Ascending aorta (tissue), 2 donors: ENCODE data around the gene ADIG. TPM values are rescaled to one million over a fixed set of nuclear protein-coding genes. Genes with fewer than 3 reads are reported as not detected.

ENCODE experiments used
- DNase-seq, 2 donors: peaks; one replicate each; pipeline ENCODE4 v3.0.0-alpha.2; 2019; ENCODE audit warnings: low spot score in 2 of 2
- H3K27ac ChIP-seq, 2 donors: fragments of 200-600 bp; sonication (generic); one replicate each; pipeline ENCODE4 v1.5.1; 2016 to 2017; ENCODE audit warnings: mild to moderate bottlenecking in 1 of 2
- H3K27me3 ChIP-seq: fragments of 200-600 bp; sonication (generic); one replicate; pipeline ENCODE4 v1.5.1; 2017
- H3K36me3 ChIP-seq, 2 donors: fragments of 200-600 bp; sonication (generic); one replicate each; pipeline ENCODE4 v1.5.1; 2016
- H3K4me1 ChIP-seq, 2 donors: fragments of 200-600 bp; sonication (generic); one replicate each; pipeline ENCODE4 v1.5.1; 2016 to 2017; ENCODE audit warnings: mild to moderate bottlenecking in 1 of 2
- H3K4me3 ChIP-seq, 2 donors: fragments of 200-600 bp; sonication (generic); one replicate each; pipeline ENCODE4 v1.5.1; 2016 to 2017; ENCODE audit warnings: mild to moderate bottlenecking in 1 of 2
- H3K9me3 ChIP-seq, 2 donors: fragments of 200-600 bp; sonication (generic); one replicate each; pipeline ENCODE4 v1.5.1; 2016
- CTCF ChIP-seq, 3 experiments: fragments of 200-600 bp in 2 of 3; fragments of 450-650 bp in 1 of 3; sonication (generic) in 2 of 3; IDR thresholded peaks; one replicate each; pipeline ENCODE4 v1.5.1; 2016 to 2019; ENCODE audit warnings: antibody characterized with exemption in 3 of 3, mild to moderate bottlenecking in 1 of 3, moderate library complexity in 1 of 3
- intact Hi-C: fragments of 100-400 bp; cut with DNase I; formaldehyde crosslinking; loops from one replicate; pipeline ENCODE4 v1.15.1; 2023
- total RNA-seq: library from RNA; depleted of rRNA; stranded (reverse); fragments of >200 nt; gene quantifications from one replicate; pipeline ENCODE4 v1.1.0, GENCODE V29; 2016

Gene ADIG
- total RNA-seq, 1 donor from 2014 or later = not detected

GRCh38 chr20:38604873-38605303, 23.9 kb downstream of the ADIG start:
- H3K9me3 ChIP-seq = no peaks in the 10 kb centered on the region
- no peak for TF ChIP-seq CTCF (IDR thresholded peaks at IDR 0.05)
- no peak for DNase-seq
- no peak overlapping the region for H3K4me3 ChIP-seq
- H3K4me1 ChIP-seq = no peaks in the 10 kb centered on the region
- no peak overlapping the region for H3K27ac ChIP-seq
- peaks cover 6% of the 10 kb centered on the region for H3K27me3 ChIP-seq
- intact Hi-C loops = no loop called here
- no peaks in the 10 kb centered on the region for H3K36me3 ChIP-seq

GRCh38 chr20:38607351-38607750, 26.4 kb downstream of the ADIG start:
- H3K4me1 ChIP-seq = no peaks in the 10 kb centered on the region
- intact Hi-C loops = no loop called here
- no peak for DNase-seq
- H3K4me3 ChIP-seq = no peak overlapping the region
- no peaks in the 10 kb centered on the region for H3K36me3 ChIP-seq
- no peak for TF ChIP-seq CTCF (IDR thresholded peaks at IDR 0.05)
- no peaks in the 10 kb centered on the region for H3K27me3 ChIP-seq
- no peaks in the 10 kb centered on the region for H3K9me3 ChIP-seq
- H3K27ac ChIP-seq = no peak overlapping the region

GRCh38 chr20:38608188-38608587, 27.2 kb downstream of the ADIG start:
- intact Hi-C loops = no loop called here
- H3K27me3 ChIP-seq = no peaks in the 10 kb centered on the region
- no peaks in the 10 kb centered on the region for H3K4me1 ChIP-seq

GRCh38 chr20:38609815-38610214, 28.8 kb downstream of the ADIG start:
- H3K27ac ChIP-seq = no peak overlapping the region
- H3K4me1 ChIP-seq = no peaks in the 10 kb centered on the region
- H3K36me3 ChIP-seq = no peaks in the 10 kb centered on the region
- H3K4me3 ChIP-seq = no peak overlapping the region
- no peak for TF ChIP-seq CTCF (IDR thresholded peaks at IDR 0.05)
- intact Hi-C loops = no loop called here
- no peak for DNase-seq
- no peaks in the 10 kb centered on the region for H3K9me3 ChIP-seq
- no peaks in the 10 kb centered on the region for H3K27me3 ChIP-seq

More at GRCh38 chr20:38608188-38608587, 27.2 kb downstream of the ADIG start:
- no peak overlapping the region for H3K27ac ChIP-seq
- no peak for DNase-seq
- H3K4me3 ChIP-seq = no peak overlapping the region
- no peaks in the 10 kb centered on the region for H3K9me3 ChIP-seq
- no peak for TF ChIP-seq CTCF (IDR thresholded peaks at IDR 0.05)
- no peaks in the 10 kb centered on the region for H3K36me3 ChIP-seq

GRCh38 chr20:38610521-38610920, 29.5 kb downstream of the ADIG start:
- Histone ChIP-seq H3K36me3 (no peaks in the 10 kb centered on the region), H3K27me3 (no peaks in the 10 kb centered on the region), H3K4me1 (no peaks in the 10 kb centered on the region), H3K27ac (no peak overlapping the region), H3K9me3 (no peaks in the 10 kb centered on the region), H3K4me3 (no peak overlapping the region)
- DNase-seq = no peak
- intact Hi-C loops = no loop called here
- no peak for TF ChIP-seq CTCF (IDR thresholded peaks at IDR 0.05)
